ENCODE results near the gene GIPC2. TPM values are rescaled to one million over a fixed set of nuclear protein-coding genes. Genes with fewer than 3 reads are reported as not detected.

GIPC2 gene
- total RNA-seq, 2 experiments from 2014 or later = 0.18 to 0.41 TPM

DNA sequence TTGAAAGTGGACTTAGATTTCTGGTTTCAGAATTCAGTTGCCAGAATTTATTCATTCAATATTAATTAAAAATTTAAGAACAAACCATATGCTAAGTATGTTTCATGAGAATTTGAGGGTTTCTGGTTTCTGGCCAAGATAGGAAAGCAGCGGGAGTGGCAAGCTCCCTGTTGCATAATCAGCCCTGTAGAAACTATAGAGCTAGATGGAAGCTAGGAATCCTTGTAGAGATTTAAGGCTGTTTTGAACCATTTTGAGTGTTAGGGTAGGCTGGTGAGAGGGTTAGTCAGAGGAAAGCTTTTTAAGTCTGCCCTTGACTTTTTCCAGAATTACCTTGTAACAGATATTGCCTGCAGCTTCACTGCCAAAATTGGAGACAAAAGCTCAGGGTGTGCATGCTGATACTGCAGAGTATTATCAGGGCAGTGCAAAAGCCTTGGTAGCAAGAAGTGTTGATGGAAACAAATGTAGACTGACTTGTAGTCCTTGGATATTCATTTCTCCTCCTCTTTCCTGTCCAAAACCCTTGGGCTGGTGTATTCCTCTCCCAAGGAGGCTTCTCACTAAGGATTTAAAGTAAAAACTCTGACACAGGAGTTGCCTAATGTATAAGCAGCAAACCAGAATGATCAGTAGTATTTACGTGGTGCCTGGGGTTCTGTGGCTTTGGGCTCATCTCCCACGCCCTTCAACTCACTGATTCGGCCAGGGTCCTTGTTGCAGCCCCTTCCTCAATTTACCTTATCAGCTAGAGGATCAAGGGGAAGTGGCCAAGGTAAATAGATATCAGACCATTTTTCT, 12.6 kb upstream of the GIPC2 start:
- Mint-ChIP-seq H3K36me3 (ENCODE audit: low read depth) (no peaks in the 10 kb centered on the region), H3K27me3 (peaks cover 5% of the 10 kb centered on the region), H3K27ac (no peak overlapping the region), H3K9me3 (no peaks in the 10 kb centered on the region), H3K4me3 (no peak overlapping the region), H3K4me1 (ENCODE audit: low read depth) (peaks cover 2% of the 10 kb centered on the region)
- CTCF ChIA-PET = interaction anchor here (1.2 kb wide), 1 partner anchor 98 kb away, joined by 4 read pairs; no protein-coding TSS in a partner anchor
- TF ChIP-seq, protein P1, sequence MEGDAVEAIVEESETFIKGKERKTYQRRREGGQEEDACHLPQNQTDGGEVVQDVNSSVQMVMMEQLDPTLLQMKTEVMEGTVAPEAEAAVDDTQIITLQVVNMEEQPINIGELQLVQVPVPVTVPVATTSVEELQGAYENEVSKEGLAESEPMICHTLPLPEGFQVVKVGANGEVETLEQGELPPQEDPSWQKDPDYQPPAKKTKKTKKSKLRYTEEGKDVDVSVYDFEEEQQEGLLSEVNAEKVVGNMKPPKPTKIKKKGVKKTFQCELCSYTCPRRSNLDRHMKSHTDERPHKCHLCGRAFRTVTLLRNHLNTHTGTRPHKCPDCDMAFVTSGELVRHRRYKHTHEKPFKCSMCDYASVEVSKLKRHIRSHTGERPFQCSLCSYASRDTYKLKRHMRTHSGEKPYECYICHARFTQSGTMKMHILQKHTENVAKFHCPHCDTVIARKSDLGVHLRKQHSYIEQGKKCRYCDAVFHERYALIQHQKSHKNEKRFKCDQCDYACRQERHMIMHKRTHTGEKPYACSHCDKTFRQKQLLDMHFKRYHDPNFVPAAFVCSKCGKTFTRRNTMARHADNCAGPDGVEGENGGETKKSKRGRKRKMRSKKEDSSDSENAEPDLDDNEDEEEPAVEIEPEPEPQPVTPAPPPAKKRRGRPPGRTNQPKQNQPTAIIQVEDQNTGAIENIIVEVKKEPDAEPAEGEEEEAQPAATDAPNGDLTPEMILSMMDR (IDR thresholded peaks at IDR 0.05) = no peak
- POLR2A ChIA-PET = interaction anchor here (0.7 to 1.6 kb wide), 3 partner anchors 12 to 51 kb away, joined by 3 to 4 read pairs (median 3); partner anchors contain the start of gene DNAJB4
- intact Hi-C loops (cut with micrococcal nuclease) = no loop called here
- DNase-seq = no peak
- no peak for ATAC-seq

DNA sequence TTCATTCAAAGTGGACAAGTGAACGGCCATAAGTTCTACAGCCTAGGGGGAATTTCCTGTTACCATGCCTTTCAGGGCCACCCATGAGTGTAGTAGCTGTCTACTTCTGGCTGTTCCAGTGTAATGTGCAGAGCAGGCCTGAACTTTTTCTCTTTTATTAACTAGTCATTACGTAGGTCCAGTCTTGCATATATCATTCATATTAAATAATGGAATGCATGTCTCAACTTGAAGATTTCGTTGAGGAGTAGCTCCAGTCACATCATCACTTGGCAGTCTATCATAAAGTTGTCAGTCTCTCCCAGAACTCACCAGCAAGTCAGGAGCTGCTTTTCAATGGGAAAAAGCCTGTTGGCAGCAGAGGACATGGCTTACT, 12.0 kb upstream of the GIPC2 start:
- no peak overlapping the region for H3K4me3 Mint-ChIP-seq
- ChIA-PET POLR2A (interaction anchor here (1.2 to 1.6 kb wide), 2 partner anchors 11 to 29 kb away, joined by 3 to 4 read pairs; partner anchors contain the start of gene DNAJB4), CTCF (interaction anchor here (0.9 to 1.2 kb wide), 2 partner anchors 81 to 97 kb away, joined by 3 to 4 read pairs; no protein-coding TSS in a partner anchor)
- H3K36me3 Mint-ChIP-seq (ENCODE audit: low read depth) = no peaks in the 10 kb centered on the region
- DNase-seq = no peak
- H3K27me3 Mint-ChIP-seq = peaks cover 7% of the 10 kb centered on the region
- H3K27ac Mint-ChIP-seq = no peak overlapping the region
- intact Hi-C loops (cut with micrococcal nuclease) = no loop called here
- no peak for ATAC-seq
- TF ChIP-seq, protein P1 (IDR thresholded peaks at IDR 0.05) = no peak
- H3K9me3 Mint-ChIP-seq = no peaks in the 10 kb centered on the region
- H3K4me1 Mint-ChIP-seq (ENCODE audit: low read depth) = peaks cover 2% of the 10 kb centered on the region

GRCh38 chr1:78035121-78035520, 10.6 kb upstream of the GIPC2 start:
- no peak overlapping the region for H3K27ac Mint-ChIP-seq
- TF ChIP-seq, protein P1 (IDR thresholded peaks at IDR 0.05) = no peak
- intact Hi-C loops (cut with micrococcal nuclease) = no loop called here
- H3K4me1 Mint-ChIP-seq (ENCODE audit: low read depth) = peaks cover 2% of the 10 kb centered on the region
- DNase-seq = no peak
- H3K4me3 Mint-ChIP-seq = no peak overlapping the region
- no peak for ATAC-seq
- CTCF ChIA-PET = no interaction called here
- no peaks in the 10 kb centered on the region for H3K9me3 Mint-ChIP-seq
- POLR2A ChIA-PET = no interaction called here
- no peaks in the 10 kb centered on the region for H3K36me3 Mint-ChIP-seq (ENCODE audit: low read depth)
- peaks cover 7% of the 10 kb centered on the region for H3K27me3 Mint-ChIP-seq

GRCh38 chr1:78036450-78036849, 9.3 kb upstream of the GIPC2 start:
- POLR2A ChIA-PET = no interaction called here
- no peak overlapping the region for H3K4me3 Mint-ChIP-seq

DNA sequence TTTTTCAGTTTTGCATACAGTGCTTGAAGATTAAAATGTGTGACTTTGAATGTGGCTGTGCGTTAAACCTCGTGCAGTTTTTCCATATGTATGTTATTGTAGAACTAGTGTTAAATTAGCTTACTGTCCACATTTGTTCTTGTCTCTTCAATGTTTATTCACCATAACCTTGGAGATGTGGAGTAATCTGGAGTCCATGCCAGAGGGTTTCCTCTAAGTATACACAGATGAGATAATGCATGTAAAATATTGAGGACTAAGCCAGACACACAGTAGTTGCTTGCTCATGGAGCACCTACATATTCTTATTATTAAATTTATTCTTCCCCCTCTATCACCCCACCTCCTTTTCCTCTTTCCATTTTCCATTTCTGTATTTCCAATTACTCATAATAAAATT, 7.7 kb upstream of the GIPC2 start:
- ChIA-PET CTCF (no interaction called here), POLR2A (no interaction called here)
- no peaks in the 10 kb centered on the region for H3K36me3 Mint-ChIP-seq (ENCODE audit: low read depth)
- ATAC-seq (no peak), DNase-seq (no peak)
- H3K27me3 Mint-ChIP-seq = peaks cover 7% of the 10 kb centered on the region
- H3K9me3 Mint-ChIP-seq = peaks cover 1% of the 10 kb centered on the region
- intact Hi-C loops (cut with micrococcal nuclease) = no loop called here
- H3K4me1 Mint-ChIP-seq (ENCODE audit: low read depth) = peaks cover 9% of the 10 kb centered on the region
- H3K4me3 Mint-ChIP-seq = no peak overlapping the region
- TF ChIP-seq, protein P1 (IDR thresholded peaks at IDR 0.05) = no peak
- H3K27ac Mint-ChIP-seq = no peak overlapping the region

More at GRCh38 chr1:78036450-78036849, 9.3 kb upstream of the GIPC2 start:
- DNase-seq (no peak), ATAC-seq (no peak)
- H3K4me1 Mint-ChIP-seq (ENCODE audit: low read depth) = peaks cover 9% of the 10 kb centered on the region
- H3K27ac Mint-ChIP-seq = no peak overlapping the region
- TF ChIP-seq, protein P1 (IDR thresholded peaks at IDR 0.05) = no peak
- peaks cover 7% of the 10 kb centered on the region for H3K27me3 Mint-ChIP-seq
- intact Hi-C loops (cut with micrococcal nuclease) = no loop called here
- CTCF ChIA-PET = no interaction called here
- peaks cover 1% of the 10 kb centered on the region for H3K9me3 Mint-ChIP-seq
- H3K36me3 Mint-ChIP-seq (ENCODE audit: low read depth) = no peaks in the 10 kb centered on the region
